ENCODE measurements around the gene CALHM3.

- TF ChIP-seq CTCF (IDR thresholded peaks at IDR 0.05) (no peak), POLR2A (IDR thresholded peaks at IDR 0.05) (no peak), EP300 (IDR thresholded peaks at IDR 0.05) (no peak), POLR2AphosphoS5 (IDR thresholded peaks at IDR 0.05) (no peak)
Observed at GRCh38 chr10:103465411-103466179, 13.4 kb downstream of the CALHM3 start.
